NT2/D1 (cell line): ENCODE data around the gene AHSG.

Source experiments
- SUZ12 ChIP-seq: IDR thresholded peaks from 2 replicates; pipeline ENCODE4 v1.6.1; 2011; ENCODE audit not compliant: insufficient read length, insufficient read depth; ENCODE audit errors: extremely low read depth
- ZNF274 ChIP-seq: IDR thresholded peaks from 2 replicates; pipeline ENCODE4 v1.6.1; 2011; ENCODE audit warnings: mild to moderate bottlenecking, low read depth, low read length

DNA sequence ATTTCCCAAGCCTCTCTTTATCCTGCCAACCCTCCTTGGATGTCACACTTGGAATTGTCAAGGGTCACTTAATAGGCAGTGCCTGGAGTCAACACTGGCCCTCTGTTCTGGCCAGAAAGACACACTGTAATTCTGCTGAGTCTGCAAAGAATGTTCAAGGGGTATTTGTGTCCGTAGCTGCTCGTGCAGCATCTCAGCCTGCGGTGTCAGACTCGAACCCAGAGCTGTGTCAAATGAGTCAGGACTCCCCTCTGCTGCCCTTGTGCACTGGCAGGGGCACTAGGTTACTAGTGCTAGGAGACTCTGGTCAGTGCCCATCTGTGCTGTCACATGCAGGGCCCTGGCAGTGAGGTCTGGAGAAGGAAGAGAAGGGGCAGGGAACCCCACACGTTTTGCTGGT, 795 bp upstream of the AHSG start:
- no peak for TF ChIP-seq SUZ12
- TF ChIP-seq ZNF274, result no peak
